HepG2 (cell line): Measurements from ENCODE around the gene SLC25A45. TPM values are rescaled to one million over a fixed set of nuclear protein-coding genes. Genes with fewer than 3 reads are reported as not detected.
A peak's percentile ranks its signal among the peaks of the same experiment; 100 is the strongest.

ENCODE experiments used
- NFATC3 ChIP-seq: sonication (generic); formaldehyde crosslinking; IDR thresholded peaks from 2 replicates; pipeline ENCODE4 v1.5.1; 2020; ENCODE audit warnings: mild to moderate bottlenecking, missing genetic modification reagents
- ZNF749 ChIP-seq: sonication (generic); formaldehyde crosslinking; IDR thresholded peaks from 2 replicates; pipeline ENCODE4 v1.8.0; 2022; ENCODE audit warnings: mild to moderate bottlenecking, missing genetic modification reagents, moderate library complexity, borderline replicate concordance
- polyA plus RNA-seq, 8 experiments: library from polyadenylated mRNA; depleted of rRNA in 3 of 8; stranded (reverse) in 7 of 8; unstranded in 1 of 8; fragments of >200 nt; fragmentation: Illumina TruSeq in 4 of 8; extraction: Trizol in 4 of 8; gene quantifications; 2 replicates each; pipeline versions ENCODE4 v1.2.1 to v1.2.3, GENCODE V29; 2011 to 2016; ENCODE audit warnings: low read depth in 4 of 8, missing spikeins in 1 of 8, mixed read lengths in 1 of 8; ENCODE audit not compliant: insufficient read depth in 1 of 8
- total RNA-seq, 5 experiments: library from RNA; depleted of rRNA; stranded (reverse); fragments of >200 nt; fragmentation: Illumina TruSeq; extraction: Trizol; gene quantifications; 2 replicates each; pipeline ENCODE4 v1.2.3, GENCODE V29; 2016; ENCODE audit warnings: low read depth in 1 of 5
- TF ChIP-seq, protein P1 (sequence below): IDR thresholded peaks from 2 replicates; pipeline ENCODE4 v1.6.1; 2016; ENCODE audit warnings: low read depth, missing genetic modification reagents, missing compliant biosample characterization
- TF ChIP-seq, protein P2 (sequence below): sonication (generic); formaldehyde crosslinking; IDR thresholded peaks from 2 replicates; pipeline ENCODE4 v1.5.1; 2020; ENCODE audit warnings: mild to moderate bottlenecking, missing genetic modification reagents, borderline replicate concordance

SLC25A45 gene
- total and polyA plus RNA-seq, 2 of the 13 experiments (the other 11 are each of a cell fraction or from before 2014, with no cell fraction given): 1.2 to 3.4 TPM

DNA sequence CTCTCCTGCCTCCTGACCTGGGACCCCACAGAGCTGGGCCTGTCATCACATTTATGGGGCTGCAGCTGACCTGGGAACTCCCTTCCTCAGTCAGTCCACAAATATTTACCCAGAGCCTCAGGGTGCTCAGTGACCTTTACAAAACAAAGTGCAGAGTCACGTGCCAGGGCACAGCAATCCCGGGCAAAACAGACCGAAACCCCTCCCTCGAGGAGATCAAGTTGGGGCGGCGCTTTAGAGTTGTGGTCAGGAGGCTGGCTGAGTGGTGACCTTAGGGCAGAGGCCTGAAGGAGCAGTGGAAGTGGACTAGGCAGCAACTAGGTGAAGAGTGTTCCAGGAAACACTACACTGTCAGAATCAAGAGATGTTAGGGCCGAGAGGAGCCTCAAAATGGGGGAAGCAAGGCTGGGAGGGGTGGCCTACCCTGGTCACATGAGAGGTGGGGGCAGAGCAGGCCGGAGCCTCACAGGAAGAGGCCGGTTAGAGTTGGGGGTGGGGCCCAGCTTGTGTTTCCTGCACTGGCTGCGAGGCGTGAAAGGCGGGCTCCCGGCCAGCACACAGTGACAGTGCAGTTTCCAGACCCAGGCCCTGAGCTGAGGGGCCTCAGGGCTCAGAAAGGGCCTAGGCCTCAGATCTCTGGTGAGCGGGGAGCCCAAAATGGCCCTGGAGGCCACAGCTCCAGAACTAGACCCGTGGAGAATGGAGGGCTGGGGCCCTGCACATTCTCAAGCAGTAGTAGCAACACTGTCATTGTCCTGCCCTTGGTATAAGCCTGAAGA is 36.4 kb upstream of the SLC25A45 start (continued):
- TF ChIP-seq, protein P1, sequence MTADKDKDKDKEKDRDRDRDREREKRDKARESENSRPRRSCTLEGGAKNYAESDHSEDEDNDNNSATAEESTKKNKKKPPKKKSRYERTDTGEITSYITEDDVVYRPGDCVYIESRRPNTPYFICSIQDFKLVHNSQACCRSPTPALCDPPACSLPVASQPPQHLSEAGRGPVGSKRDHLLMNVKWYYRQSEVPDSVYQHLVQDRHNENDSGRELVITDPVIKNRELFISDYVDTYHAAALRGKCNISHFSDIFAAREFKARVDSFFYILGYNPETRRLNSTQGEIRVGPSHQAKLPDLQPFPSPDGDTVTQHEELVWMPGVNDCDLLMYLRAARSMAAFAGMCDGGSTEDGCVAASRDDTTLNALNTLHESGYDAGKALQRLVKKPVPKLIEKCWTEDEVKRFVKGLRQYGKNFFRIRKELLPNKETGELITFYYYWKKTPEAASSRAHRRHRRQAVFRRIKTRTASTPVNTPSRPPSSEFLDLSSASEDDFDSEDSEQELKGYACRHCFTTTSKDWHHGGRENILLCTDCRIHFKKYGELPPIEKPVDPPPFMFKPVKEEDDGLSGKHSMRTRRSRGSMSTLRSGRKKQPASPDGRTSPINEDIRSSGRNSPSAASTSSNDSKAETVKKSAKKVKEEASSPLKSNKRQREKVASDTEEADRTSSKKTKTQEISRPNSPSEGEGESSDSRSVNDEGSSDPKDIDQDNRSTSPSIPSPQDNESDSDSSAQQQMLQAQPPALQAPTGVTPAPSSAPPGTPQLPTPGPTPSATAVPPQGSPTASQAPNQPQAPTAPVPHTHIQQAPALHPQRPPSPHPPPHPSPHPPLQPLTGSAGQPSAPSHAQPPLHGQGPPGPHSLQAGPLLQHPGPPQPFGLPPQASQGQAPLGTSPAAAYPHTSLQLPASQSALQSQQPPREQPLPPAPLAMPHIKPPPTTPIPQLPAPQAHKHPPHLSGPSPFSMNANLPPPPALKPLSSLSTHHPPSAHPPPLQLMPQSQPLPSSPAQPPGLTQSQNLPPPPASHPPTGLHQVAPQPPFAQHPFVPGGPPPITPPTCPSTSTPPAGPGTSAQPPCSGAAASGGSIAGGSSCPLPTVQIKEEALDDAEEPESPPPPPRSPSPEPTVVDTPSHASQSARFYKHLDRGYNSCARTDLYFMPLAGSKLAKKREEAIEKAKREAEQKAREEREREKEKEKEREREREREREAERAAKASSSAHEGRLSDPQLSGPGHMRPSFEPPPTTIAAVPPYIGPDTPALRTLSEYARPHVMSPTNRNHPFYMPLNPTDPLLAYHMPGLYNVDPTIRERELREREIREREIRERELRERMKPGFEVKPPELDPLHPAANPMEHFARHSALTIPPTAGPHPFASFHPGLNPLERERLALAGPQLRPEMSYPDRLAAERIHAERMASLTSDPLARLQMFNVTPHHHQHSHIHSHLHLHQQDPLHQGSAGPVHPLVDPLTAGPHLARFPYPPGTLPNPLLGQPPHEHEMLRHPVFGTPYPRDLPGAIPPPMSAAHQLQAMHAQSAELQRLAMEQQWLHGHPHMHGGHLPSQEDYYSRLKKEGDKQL (CRISPR knock-in tag): peak; percentile 67
- TF ChIP-seq NFATC3 (no peak), ZNF749 (CRISPR knock-in tag) (peak; percentile 83; the same call in 1 of the 2 replicates)
- TF ChIP-seq, protein P2, sequence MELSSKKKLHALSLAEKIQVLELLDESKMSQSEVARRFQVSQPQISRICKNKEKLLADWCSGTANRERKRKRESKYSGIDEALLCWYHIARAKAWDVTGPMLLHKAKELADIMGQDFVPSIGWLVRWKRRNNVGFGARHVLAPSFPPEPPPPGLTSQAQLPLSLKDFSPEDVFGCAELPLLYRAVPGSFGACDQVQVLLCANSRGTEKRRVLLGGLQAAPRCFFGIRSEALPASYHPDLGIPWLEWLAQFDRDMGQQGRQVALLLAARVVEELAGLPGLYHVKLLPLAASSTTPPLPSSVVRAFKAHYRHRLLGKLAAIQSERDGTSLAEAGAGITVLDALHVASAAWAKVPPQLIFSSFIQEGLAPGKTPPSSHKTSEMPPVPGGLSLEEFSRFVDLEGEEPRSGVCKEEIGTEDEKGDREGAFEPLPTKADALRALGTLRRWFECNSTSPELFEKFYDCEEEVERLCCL (CRISPR knock-in tag): no peak
- TF ChIP-seq, all 625 proteins: peak for 330
